HepG2 (cell line): ENCODE measurements around the gene PSMA7. TPM values are rescaled to one million over a fixed set of nuclear protein-coding genes. Genes with fewer than 3 reads are reported as not detected.

Source experiments
- ATF3 ChIP-seq: sonication (generic); formaldehyde crosslinking; IDR thresholded peaks from 2 replicates; pipeline ENCODE4 v1.4.0; 2020; ENCODE audit warnings: missing genetic modification reagents
- CREBL2 ChIP-seq: sonication (generic); formaldehyde crosslinking; IDR thresholded peaks from 2 replicates; pipeline ENCODE4 v1.8.1; 2023; ENCODE audit warnings: missing genetic modification reagents, mild to moderate bottlenecking, borderline replicate concordance
- DMAP1 ChIP-seq: IDR thresholded peaks from 2 replicates; pipeline ENCODE4 v1.6.1; 2016
- E2F1 ChIP-seq: sonication (generic); formaldehyde crosslinking; IDR thresholded peaks from 2 replicates; pipeline ENCODE4 v1.5.0; 2020; ENCODE audit warnings: missing genetic modification reagents
- FOXK1 ChIP-seq: sonication (generic); formaldehyde crosslinking; IDR thresholded peaks from 2 replicates; pipeline ENCODE4 v1.4.0; 2020; ENCODE audit warnings: low read depth, missing genetic modification reagents, borderline replicate concordance
- KLF11 ChIP-seq: IDR thresholded peaks from 2 replicates; pipeline ENCODE4 v1.6.1; 2016; ENCODE audit warnings: missing compliant biosample characterization
- KLF6 ChIP-seq: IDR thresholded peaks from 2 replicates; pipeline ENCODE4 v1.8.0; 2016; ENCODE audit warnings: missing biosample characterization, missing genetic modification reagents
- LCORL ChIP-seq, 2 experiments: fragments of 450-650 bp in 1 of 2; sonication (generic) in 1 of 2; formaldehyde crosslinking in 1 of 2; IDR thresholded peaks; 2 replicates each; pipeline versions ENCODE4 v1.5.0 to v1.6.1; 2017 to 2020; ENCODE audit warnings: antibody characterized with exemption in 1 of 2, missing genetic modification reagents in 1 of 2
- NFYB ChIP-seq: sonication (generic); formaldehyde crosslinking; IDR thresholded peaks from 2 replicates; pipeline ENCODE4 v1.4.0; 2020; ENCODE audit warnings: missing genetic modification reagents
- RNF2 ChIP-seq: fragments of 450-650 bp; conservative IDR thresholded peaks from 2 replicates; pipeline ENCODE4 v1.6.1; 2016; ENCODE audit warnings: low read depth
- SIX4 ChIP-seq: sonication (generic); formaldehyde crosslinking; IDR thresholded peaks from 2 replicates; pipeline ENCODE4 v1.4.0; 2020; ENCODE audit warnings: missing genetic modification reagents
- SRSF1 ChIP-seq: fragments of 200-400 bp; formaldehyde crosslinking; optimal IDR thresholded peaks from 2 replicates; pipeline ENCODE3; 2017; ENCODE audit warnings: mild to moderate bottlenecking, low read depth, low read length, moderate library complexity
- TAF1 ChIP-seq: sonication (generic); formaldehyde crosslinking; IDR thresholded peaks from 2 replicates; pipeline ENCODE4 v1.4.0; 2020; ENCODE audit warnings: missing genetic modification reagents
- THRA ChIP-seq: sonication (generic); formaldehyde crosslinking; IDR thresholded peaks from 2 replicates; pipeline ENCODE4 v1.4.0; 2020; ENCODE audit warnings: missing genetic modification reagents, borderline replicate concordance
- ZBTB26 ChIP-seq: IDR thresholded peaks from 2 replicates; pipeline ENCODE4 v1.6.1; 2016; ENCODE audit warnings: missing compliant biosample characterization, missing genetic modification reagents, borderline replicate concordance
- ZNF101 ChIP-seq: sonication (generic); formaldehyde crosslinking; IDR thresholded peaks from 2 replicates; pipeline ENCODE4 v1.4.0; 2020; ENCODE audit warnings: mild to moderate bottlenecking, low read depth, missing genetic modification reagents, borderline replicate concordance
- ZNF12 ChIP-seq: sonication (generic); formaldehyde crosslinking; IDR thresholded peaks from 2 replicates; pipeline ENCODE4 v1.5.0; 2020; ENCODE audit warnings: missing genetic modification reagents
- ZNF354B ChIP-seq: sonication (generic); formaldehyde crosslinking; IDR thresholded peaks from 2 replicates; pipeline ENCODE4 v1.8.0; 2022; ENCODE audit warnings: mild to moderate bottlenecking, missing genetic modification reagents
- ZNF362 ChIP-seq: sonication (generic); formaldehyde crosslinking; IDR thresholded peaks from 2 replicates; pipeline ENCODE4 v1.4.0; 2020; ENCODE audit warnings: missing genetic modification reagents, mild to moderate bottlenecking, borderline replicate concordance
- ZNF605 ChIP-seq: sonication (generic); formaldehyde crosslinking; IDR thresholded peaks from 2 replicates; pipeline ENCODE4 v1.8.0; 2022; ENCODE audit warnings: mild to moderate bottlenecking, missing genetic modification reagents
- ZNF615 ChIP-seq: sonication (generic); formaldehyde crosslinking; IDR thresholded peaks from 2 replicates; pipeline ENCODE4 v1.5.0; 2020; ENCODE audit warnings: mild to moderate bottlenecking, missing genetic modification reagents, borderline replicate concordance
- ZNF703 ChIP-seq: sonication (generic); formaldehyde crosslinking; IDR thresholded peaks from 2 replicates; pipeline ENCODE4 v1.5.1; 2020; ENCODE audit warnings: missing genetic modification reagents, mild to moderate bottlenecking, moderate library complexity, borderline replicate concordance
- ZNF766 ChIP-seq: sonication (generic); formaldehyde crosslinking; IDR thresholded peaks from 2 replicates; pipeline ENCODE4 v1.5.0; 2020; ENCODE audit warnings: missing genetic modification reagents, borderline replicate concordance
- ZNF83 ChIP-seq: sonication (generic); formaldehyde crosslinking; IDR thresholded peaks from 2 replicates; pipeline ENCODE4 v1.4.0; 2020; ENCODE audit warnings: missing genetic modification reagents, mild to moderate bottlenecking, borderline replicate concordance
- polyA plus RNA-seq, 8 experiments: library from polyadenylated mRNA; depleted of rRNA in 3 of 8; stranded (reverse) in 7 of 8; unstranded in 1 of 8; fragments of >200 nt; fragmentation: Illumina TruSeq in 4 of 8; extraction: Trizol in 4 of 8; gene quantifications; 2 replicates each; pipeline versions ENCODE4 v1.2.1 to v1.2.3, GENCODE V29; 2011 to 2016; ENCODE audit warnings: low read depth in 4 of 8, missing spikeins in 1 of 8, mixed read lengths in 1 of 8; ENCODE audit not compliant: insufficient read depth in 1 of 8
- total RNA-seq, 5 experiments: library from RNA; depleted of rRNA; stranded (reverse); fragments of >200 nt; fragmentation: Illumina TruSeq; extraction: Trizol; gene quantifications; 2 replicates each; pipeline ENCODE4 v1.2.3, GENCODE V29; 2016; ENCODE audit warnings: low read depth in 1 of 5

Gene PSMA7
- total and polyA plus RNA-seq, 2 of the 13 experiments (the other 11 are each of a cell fraction or from before 2014, with no cell fraction given) = 531 to 631 TPM

- TF ChIP-seq LCORL (IDR thresholded peaks at IDR 0.05) (no peak), LCORL (CRISPR knock-in tag; IDR thresholded peaks at IDR 0.05) (peak; percentile 47; the same call in 1 of the 2 replicates), SIX4 (no peak), RNF2 (peak; percentile 87; the same call in 1 of the 2 replicates), TAF1 (CRISPR knock-in tag) (peak; percentile 76), ZBTB26 (CRISPR knock-in tag) (peak; percentile 22; the same call in 1 of the 2 replicates), ZNF83 (no peak), ZNF766 (CRISPR knock-in tag) (0 out of 2 replicates have a peak, but pooled peaks have one; percentile 16), CREBL2 (CRISPR knock-in tag) (0 out of 2 replicates have a peak, but pooled peaks have one; percentile 35), ZNF615 (peak; percentile 78; the same call in 1 of the 2 replicates), KLF6 (CRISPR knock-in tag) (0 out of 2 replicates have a peak, but pooled peaks have one; percentile 57), ATF3 (CRISPR knock-in tag) (0 out of 2 replicates have a peak, but pooled peaks have one; percentile 39), ZNF605 (CRISPR knock-in tag) (peak; percentile 55; the same call in 1 of the 2 replicates), NFYB (0 out of 2 replicates have a peak, but pooled peaks have one; percentile 9), KLF11 (CRISPR knock-in tag) (peak; percentile 37; the same call in 1 of the 2 replicates), FOXK1 (peak; percentile 29; the same call in 1 of the 2 replicates), E2F1 (CRISPR knock-in tag) (peak; percentile 12; the same call in 1 of the 2 replicates), ZNF703 (no peak), ZNF12 (peak; percentile 43; the same call in 1 of the 2 replicates), DMAP1 (CRISPR knock-in tag) (peak; percentile 81; the same call in 1 of the 2 replicates), SRSF1 (no peak), ZNF101 (CRISPR knock-in tag) (no peak), ZNF362 (CRISPR knock-in tag) (peak; percentile 87), ZNF354B (CRISPR knock-in tag) (peak; percentile 67; the same call in 1 of the 2 replicates), THRA (CRISPR knock-in tag) (no peak; the same call in 1 of the 2 replicates)
Observed at GRCh38 chr20:62120990-62121775, 22.0 kb downstream of the PSMA7 start (continued).
